Astrocyte (in vitro differentiated cells and primary cell): Measurements from ENCODE around the gene TDRD12. TPM values are rescaled to one million over a fixed set of nuclear protein-coding genes. Genes with fewer than 3 reads are reported as not detected.
A peak's percentile ranks its signal among the peaks of the same experiment; 100 is the strongest.

ENCODE experiments used
- DNase-seq: peaks from one replicate; pipeline ENCODE4 v3.0.0-alpha.2; 2010; ENCODE audit warnings: low read depth
- FAIRE-seq: peaks from 2 replicates; lab custom pipeline; 2011; peaks lifted over from hg19 to GRCh38; lab: Jason Lieb, UNC
- H2AFZ ChIP-seq: 2 replicates; pipeline ENCODE4 v1.6.0; 2012; ENCODE audit warnings: low read depth, low read length, inconsistent platforms
- H3K27ac ChIP-seq: 2 replicates; pipeline ENCODE4 v1.5.1; 2011; ENCODE audit warnings: low read depth, low read length, inconsistent platforms
- H3K27me3 ChIP-seq: 2 replicates; pipeline ENCODE4 v1.6.0; 2011; ENCODE audit warnings: low read length, inconsistent platforms; ENCODE audit not compliant: insufficient read depth
- H3K36me3 ChIP-seq: 2 replicates; pipeline ENCODE4 v1.5.1; 2011; ENCODE audit warnings: low read length, inconsistent platforms; ENCODE audit not compliant: insufficient read depth
- H3K4me1 ChIP-seq: 2 replicates; pipeline ENCODE4 v1.5.1; 2011; ENCODE audit warnings: low read length, inconsistent platforms; ENCODE audit not compliant: insufficient read depth
- H3K4me2 ChIP-seq: 2 replicates; pipeline ENCODE4 v1.6.0; 2012; ENCODE audit warnings: low read length, inconsistent platforms
- H3K4me3 ChIP-seq: 2 replicates; pipeline ENCODE4 v1.5.1; 2011; ENCODE audit warnings: low read depth, mild to moderate bottlenecking, low read length, inconsistent platforms; ENCODE audit not compliant: insufficient read depth
- H3K79me2 ChIP-seq: 2 replicates; pipeline ENCODE4 v1.6.0; 2012; ENCODE audit warnings: mild to moderate bottlenecking, low read length, inconsistent platforms; ENCODE audit not compliant: insufficient read depth
- H3K9ac ChIP-seq: 2 replicates; pipeline ENCODE4 v1.6.0; 2012; ENCODE audit warnings: mild to moderate bottlenecking, low read length, inconsistent platforms
- H3K9me3 ChIP-seq: 2 replicates; pipeline ENCODE4 v1.5.1; 2012; ENCODE audit warnings: low read depth, mild to moderate bottlenecking, low read length, inconsistent platforms; ENCODE audit not compliant: insufficient read depth
- H4K20me1 ChIP-seq: 2 replicates; pipeline ENCODE4 v1.6.0; 2012; ENCODE audit warnings: low read length, inconsistent platforms; ENCODE audit not compliant: insufficient read depth
- H3K27ac Mint-ChIP-seq: one replicate; pipeline ENCODE4 v1.8.0; 2021; ENCODE audit warnings: mild to moderate bottlenecking, mixed read lengths; ENCODE audit not compliant: unreplicated experiment
- H3K27me3 Mint-ChIP-seq: one replicate; pipeline ENCODE4 v1.8.0; 2021; ENCODE audit warnings: low read depth, mixed read lengths; ENCODE audit not compliant: unreplicated experiment
- H3K36me3 Mint-ChIP-seq: one replicate; pipeline ENCODE4 v1.8.0; 2021; ENCODE audit warnings: low read depth, mixed read lengths; ENCODE audit not compliant: unreplicated experiment
- H3K4me1 Mint-ChIP-seq: one replicate; pipeline ENCODE4 v1.8.0; 2021; ENCODE audit warnings: low read depth, mixed read lengths; ENCODE audit not compliant: unreplicated experiment
- H3K4me3 Mint-ChIP-seq: one replicate; pipeline ENCODE4 v1.8.0; 2021; ENCODE audit warnings: mild to moderate bottlenecking, moderate library complexity, mixed read lengths; ENCODE audit not compliant: unreplicated experiment
- H3K9me3 Mint-ChIP-seq: one replicate; pipeline ENCODE4 v1.8.0; 2021; ENCODE audit warnings: mild to moderate bottlenecking, mixed read lengths; ENCODE audit not compliant: unreplicated experiment
- CTCF ChIP-seq: IDR thresholded peaks from 2 replicates; pipeline ENCODE4 v1.5.1; 2011; ENCODE audit warnings: low read depth, mild to moderate bottlenecking, inconsistent platforms, low read length, moderate library complexity; ENCODE audit not compliant: insufficient read depth
- EZH2 ChIP-seq: IDR thresholded peaks from 2 replicates; pipeline ENCODE4 v1.6.1; 2012; ENCODE audit warnings: mild to moderate bottlenecking, low read length, inconsistent platforms; ENCODE audit not compliant: insufficient read depth
- total RNA-seq: library from RNA; stranded (reverse); gene quantifications from 2 replicates; pipeline ENCODE4 v1.2.1, GENCODE V29; 2021

The TDRD12 gene
- total RNA-seq, 1 donor from 2014 or later: not detected

- no peaks in the 10 kb centered on the region for H3K4me1 ChIP-seq
- no peak for FAIRE-seq
- Mint-ChIP-seq H3K9me3 (peaks cover 3% of the 10 kb centered on the region), H3K4me1 (peaks cover 8% of the 10 kb centered on the region), H3K27me3 (peaks cover 59% of the 10 kb centered on the region), H3K4me3 (no peak overlapping the region), H3K27ac (peak overlapping the region; percentile 77), H3K36me3 (peaks cover 6% of the 10 kb centered on the region)
- no peaks in the 10 kb centered on the region for H3K79me2 ChIP-seq
- TF ChIP-seq EZH2 (no peak), CTCF (no peak)
- H3K27ac ChIP-seq: no peak overlapping the region
- no peaks in the 10 kb centered on the region for H3K36me3 ChIP-seq
- H4K20me1 ChIP-seq: no peaks in the 10 kb centered on the region
- no peak overlapping the region for H3K4me3 ChIP-seq
- H3K9me3 ChIP-seq: no peaks in the 10 kb centered on the region
- no peak for DNase-seq
- peaks cover 10% of the 10 kb centered on the region for H3K27me3 ChIP-seq
- H2AFZ ChIP-seq: no peak overlapping the region
- no peak overlapping the region for H3K4me2 ChIP-seq
- H3K9ac ChIP-seq: no peak overlapping the region
Observed at GRCh38 chr19:32819419-32820400, 100.1 kb downstream of the TDRD12 start.

GRCh38 chr19:32822916-32823746, 103.6 kb downstream of the TDRD12 start:
- Mint-ChIP-seq H3K27me3 (peaks cover 42% of the 10 kb centered on the region), H3K4me3 (no peak overlapping the region), H3K36me3 (peaks cover 8% of the 10 kb centered on the region), H3K4me1 (peaks cover 8% of the 10 kb centered on the region), H3K9me3 (peaks cover 2% of the 10 kb centered on the region), H3K27ac (no peak overlapping the region)
- Histone ChIP-seq H2AFZ (no peak overlapping the region), H3K9me3 (no peaks in the 10 kb centered on the region), H3K4me1 (no peaks in the 10 kb centered on the region), H3K36me3 (no peaks in the 10 kb centered on the region), H3K9ac (no peak overlapping the region), H3K4me3 (no peak overlapping the region), H3K27ac (no peak overlapping the region), H4K20me1 (no peaks in the 10 kb centered on the region), H3K27me3 (peaks cover 17% of the 10 kb centered on the region), H3K79me2 (no peaks in the 10 kb centered on the region), H3K4me2 (no peak overlapping the region)
- DNase-seq (no peak), FAIRE-seq (no peak)
- no peak for TF ChIP-seq CTCF
- TF ChIP-seq EZH2: no peak
